Measurements from ENCODE around the gene CAPN2. TPM values are rescaled to one million over a fixed set of nuclear protein-coding genes. Genes with fewer than 3 reads are reported as not detected.

CAPN2 gene
- total RNA-seq, 6 experiments from 2014 or later: 380 to 424 (median 413) TPM

- H3K9me3 Mint-ChIP-seq: no peaks in the 10 kb centered on the region
- peaks cover 61% of the 10 kb centered on the region for H3K36me3 Mint-ChIP-seq (ENCODE audit: low read depth)
- H3K27me3 Mint-ChIP-seq (ENCODE audit: insufficient read depth): no peaks in the 10 kb centered on the region; the same call in none of the 2 replicates
- peaks cover 41% of the 10 kb centered on the region for H3K4me1 Mint-ChIP-seq (ENCODE audit: low read depth)
- no peak for DNase-seq
- H3K4me3 Mint-ChIP-seq: no peak overlapping the region
- H3K27ac Mint-ChIP-seq: peak overlapping the region; percentile 85
- TF ChIP-seq, protein P1, sequence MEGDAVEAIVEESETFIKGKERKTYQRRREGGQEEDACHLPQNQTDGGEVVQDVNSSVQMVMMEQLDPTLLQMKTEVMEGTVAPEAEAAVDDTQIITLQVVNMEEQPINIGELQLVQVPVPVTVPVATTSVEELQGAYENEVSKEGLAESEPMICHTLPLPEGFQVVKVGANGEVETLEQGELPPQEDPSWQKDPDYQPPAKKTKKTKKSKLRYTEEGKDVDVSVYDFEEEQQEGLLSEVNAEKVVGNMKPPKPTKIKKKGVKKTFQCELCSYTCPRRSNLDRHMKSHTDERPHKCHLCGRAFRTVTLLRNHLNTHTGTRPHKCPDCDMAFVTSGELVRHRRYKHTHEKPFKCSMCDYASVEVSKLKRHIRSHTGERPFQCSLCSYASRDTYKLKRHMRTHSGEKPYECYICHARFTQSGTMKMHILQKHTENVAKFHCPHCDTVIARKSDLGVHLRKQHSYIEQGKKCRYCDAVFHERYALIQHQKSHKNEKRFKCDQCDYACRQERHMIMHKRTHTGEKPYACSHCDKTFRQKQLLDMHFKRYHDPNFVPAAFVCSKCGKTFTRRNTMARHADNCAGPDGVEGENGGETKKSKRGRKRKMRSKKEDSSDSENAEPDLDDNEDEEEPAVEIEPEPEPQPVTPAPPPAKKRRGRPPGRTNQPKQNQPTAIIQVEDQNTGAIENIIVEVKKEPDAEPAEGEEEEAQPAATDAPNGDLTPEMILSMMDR (IDR thresholded peaks at IDR 0.05): peak; percentile 97
These were observed 36.7 kb downstream of the CAPN2 start for GRCh38 chr1:223748773-223749733.

- Mint-ChIP-seq H3K36me3 (ENCODE audit: low read depth) (peaks cover 57% of the 10 kb centered on the region), H3K4me3 (no peak overlapping the region), H3K27me3 (ENCODE audit: insufficient read depth) (peaks cover 3% of the 10 kb centered on the region), H3K9me3 (no peaks in the 10 kb centered on the region), H3K27ac (no peak overlapping the region), H3K4me1 (ENCODE audit: low read depth) (peaks cover 34% of the 10 kb centered on the region)
- DNase-seq: no peak
- TF ChIP-seq, protein P1 (IDR thresholded peaks at IDR 0.05): no peak
These were observed 38.6 kb downstream of the CAPN2 start for GRCh38 chr1:223750730-223751570.

DNA sequence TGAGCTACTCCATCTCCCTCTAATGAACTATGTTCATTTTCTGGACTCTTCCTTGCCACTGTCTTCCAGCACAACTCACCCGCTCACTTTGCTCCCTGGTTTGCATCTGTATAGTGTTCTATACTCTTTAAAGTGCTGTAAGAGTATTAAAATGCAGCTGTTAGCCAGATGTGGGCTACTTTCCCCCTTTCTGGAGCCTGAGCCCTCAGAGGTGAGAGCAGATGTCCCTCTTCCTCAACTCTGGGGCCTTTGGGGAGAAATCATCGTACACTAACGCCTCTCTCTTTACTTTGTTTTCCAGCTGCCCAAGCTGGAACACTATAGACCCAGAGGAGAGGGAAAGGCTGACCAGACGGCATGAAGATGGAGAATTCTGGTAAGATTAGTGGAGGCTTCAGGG is 39.4 kb downstream of the CAPN2 start:
- Mint-ChIP-seq H3K9me3 (no peaks in the 10 kb centered on the region), H3K4me1 (ENCODE audit: low read depth) (peaks cover 28% of the 10 kb centered on the region), H3K36me3 (ENCODE audit: low read depth) (peaks cover 50% of the 10 kb centered on the region), H3K27me3 (ENCODE audit: insufficient read depth) (peaks cover 3% of the 10 kb centered on the region), H3K27ac (no peak overlapping the region; the same call in 1 of the 2 replicates), H3K4me3 (no peak overlapping the region)
- TF ChIP-seq, protein P1 (IDR thresholded peaks at IDR 0.05): no peak
- DNase-seq: no peak

DNA sequence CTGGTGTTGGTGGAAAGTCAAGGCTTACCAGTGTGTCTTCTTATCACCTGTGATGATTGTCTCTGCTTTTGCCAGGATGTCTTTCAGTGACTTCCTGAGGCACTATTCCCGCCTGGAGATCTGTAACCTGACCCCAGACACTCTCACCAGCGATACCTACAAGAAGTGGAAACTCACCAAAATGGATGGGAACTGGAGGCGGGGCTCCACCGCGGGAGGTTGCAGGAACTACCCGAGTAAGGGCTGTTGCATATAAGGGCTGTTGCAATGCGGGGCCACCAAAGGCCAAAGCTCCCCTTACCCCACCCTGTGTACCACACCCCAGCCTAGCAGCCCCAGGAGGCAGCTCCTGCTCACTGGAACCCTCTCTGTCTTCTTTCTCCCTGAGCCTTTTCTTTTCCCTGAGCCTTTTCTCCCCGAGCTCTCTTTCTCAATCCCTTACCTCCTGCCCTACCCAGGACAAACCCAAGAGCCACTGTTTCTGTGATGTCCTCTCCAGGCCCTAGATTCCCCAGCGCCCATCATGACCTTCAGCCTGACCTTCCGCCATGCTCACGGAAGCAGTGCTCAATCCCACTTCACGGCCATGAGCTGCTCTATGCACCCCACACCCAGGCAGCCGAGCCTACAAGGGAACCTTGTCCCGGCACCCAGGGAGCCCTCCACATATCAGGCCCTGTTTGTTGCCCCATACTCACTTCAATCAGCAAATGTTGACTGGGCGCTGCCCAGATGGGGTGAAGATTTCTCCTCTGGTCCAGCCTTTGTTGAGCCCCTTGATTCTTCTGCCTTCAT is 40.6 kb downstream of the CAPN2 start:
- H3K27ac Mint-ChIP-seq: peak overlapping the region; percentile 13; the same call in 1 of the 2 replicates
- no peak for DNase-seq
- H3K4me1 Mint-ChIP-seq (ENCODE audit: low read depth): peaks cover 16% of the 10 kb centered on the region
- TF ChIP-seq, protein P1 (IDR thresholded peaks at IDR 0.05): no peak
- peaks cover 50% of the 10 kb centered on the region for H3K36me3 Mint-ChIP-seq (ENCODE audit: low read depth)
- H3K4me3 Mint-ChIP-seq: no peak overlapping the region
- H3K27me3 Mint-ChIP-seq (ENCODE audit: insufficient read depth): peaks cover 3% of the 10 kb centered on the region
- no peaks in the 10 kb centered on the region for H3K9me3 Mint-ChIP-seq
